ENCODE data around the gene ACTN3. TPM values are rescaled to one million over a fixed set of nuclear protein-coding genes. Genes with fewer than 3 reads are reported as not detected.
A peak's percentile ranks its signal among the peaks of the same experiment; 100 is the strongest.

Gene ACTN3
- total RNA-seq (2013), result 0.02 TPM
- not detected for polyA plus RNA-seq
- not detected in 2 replicates for polyA minus RNA-seq
- 0 to 0.75 (median 0.16) reads per million in 11 experiments for total RNA-seq

DNA sequence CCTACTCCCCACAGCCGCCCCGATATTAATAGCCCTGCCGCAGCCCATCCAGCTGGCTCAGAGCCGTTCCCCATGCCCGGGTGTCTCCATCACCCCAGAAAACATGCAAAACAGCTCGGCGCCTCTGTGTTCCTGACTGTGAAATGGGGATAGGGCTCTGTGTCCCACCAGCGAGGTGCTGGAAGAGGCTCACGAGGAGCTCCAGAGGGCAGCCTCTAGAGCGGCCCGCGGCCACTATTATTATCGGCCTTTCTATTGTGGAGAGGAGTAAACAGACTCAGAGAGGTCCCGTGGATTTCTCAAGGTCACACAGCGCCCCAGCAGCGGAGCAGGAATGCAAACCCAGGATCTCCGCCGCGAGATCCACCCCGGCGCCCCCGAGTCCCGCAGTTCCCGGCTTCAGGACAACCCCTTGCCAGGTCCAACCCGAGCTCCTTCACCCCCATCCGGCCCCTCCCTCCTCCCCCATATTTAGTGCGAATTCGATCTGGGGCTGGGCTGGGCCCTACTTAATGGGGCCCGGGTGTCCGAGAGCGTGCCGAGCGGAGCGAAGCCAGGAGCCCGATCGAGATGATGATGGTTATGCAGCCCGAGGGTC, at the start of gene ACTN3:
ACTN3 (plus strand) TSS at position 536 of the 598 bp plus-strand sequence; CDS start at position 571, 35 bp downstream.
- no peak for TF ChIP-seq CTCF (IDR thresholded peaks at IDR 0.05)
- H3K9me3 Mint-ChIP-seq, result peaks cover 0 to 2% (median 0%) of the 10 kb centered on the region in 7 donors
- DNase-seq, result no peak
- peak within 1 kb of the TSS; percentile 96 for H2AFZ ChIP-seq (ENCODE audit: insufficient read depth, low read depth, low read length, poor library complexity, severe bottlenecking)
- H3K4me1 Mint-ChIP-seq, result peaks cover 37% of the 10 kb centered on the region
- peak within 1 kb of the TSS; percentile 96 for H3K4me2 ChIP-seq (replicated peaks; ENCODE audit: extremely low read depth, low read length, poor library complexity, severe bottlenecking)
- 12% methylated on average over 32 of the region's 37 CpGs for WGBS (ENCODE audit: insufficient coverage)
- H4K20me1 ChIP-seq (ENCODE audit: insufficient read depth, low read length), result no peaks in the 10 kb centered on the region
- intact Hi-C loops (cut with micrococcal nuclease), result no loop called here
- H3K27me3 ChIP-seq (ENCODE audit: control insufficient read depth in 2 of 2, insufficient read depth in 2 of 2, low read length in 2 of 2), result peaks cover 0 to 18% of the 10 kb centered on the region in 2 donors
- peak within 1 kb of the TSS; percentile 71 to 92 (median 89) for H3K4me3 ChIP-seq (replicated peaks in 1 of 3; ENCODE audit: low read depth in 2 of 3, low read length in 3 of 3)
- H3K36me3 ChIP-seq (replicated peaks in 1 of 2; ENCODE audit: control insufficient read depth in 1 of 2, insufficient read depth in 2 of 2, low read length in 2 of 2), result peaks cover 12 to 15% of the 10 kb centered on the region in 2 donors
- H3K4me1 ChIP-seq (ENCODE audit: control insufficient read depth in 1 of 2, insufficient read depth in 2 of 2, low read length in 2 of 2), result peaks cover 35 to 45% of the 10 kb centered on the region in 2 donors
- H3K4me3 Mint-ChIP-seq, result peak within 1 kb of the TSS; percentile 81 to 85
- peak within 1 kb of the TSS in 1 of 2 donors; percentile 80 for H3K27ac ChIP-seq (ENCODE audit: low read depth in 1 of 2, low read length in 2 of 2)
- peaks cover 16 to 31% (median 23%) of the 10 kb centered on the region in 3 donors for H3K27me3 Mint-ChIP-seq (ENCODE audit: low read depth in 3 of 3)
- peaks cover 11% of the 10 kb centered on the region for H3K79me2 ChIP-seq (ENCODE audit: insufficient read depth, low read length)
- H3K36me3 Mint-ChIP-seq, result peaks cover 20% of the 10 kb centered on the region in 2 donors
- H3K9me3 ChIP-seq (replicated peaks in 1 of 2; ENCODE audit: control insufficient read depth in 1 of 2, insufficient read depth in 1 of 2, low read length in 2 of 2), result no peaks in the 10 kb centered on the region
- H3K9ac ChIP-seq (ENCODE audit: insufficient read depth, low read length, poor library complexity, severe bottlenecking), result peak within 1 kb of the TSS; percentile 94
- peak within 1 kb of the TSS in 6 of 7 donors; percentile 12 to 65 (median 49) for H3K27ac Mint-ChIP-seq

GRCh38 chr11:66497206-66497605, 49.5 kb upstream of the ACTN3 start:
- Mint-ChIP-seq H3K36me3 (peaks cover 51 to 79% of the 10 kb centered on the region in 2 donors), H3K9me3 (no peaks in the 10 kb centered on the region), H3K27ac (no peak overlapping the region), H3K4me1 (no peaks in the 10 kb centered on the region), H3K4me3 (no peak overlapping the region), H3K27me3 (ENCODE audit: low read depth in 3 of 3) (peaks cover 0 to 5% (median 0%) of the 10 kb centered on the region in 3 donors)
- H3K27me3 ChIP-seq (ENCODE audit: control insufficient read depth in 2 of 2, insufficient read depth in 2 of 2, low read length in 2 of 2), result no peaks in the 10 kb centered on the region
- H3K9me3 ChIP-seq (replicated peaks in 1 of 2; ENCODE audit: control insufficient read depth in 1 of 2, insufficient read depth in 1 of 2, low read length in 2 of 2), result no peaks in the 10 kb centered on the region
- no peak for DNase-seq
- 96% methylated on average over 13 of the region's 16 CpGs for WGBS (ENCODE audit: insufficient coverage)
- H3K4me2 ChIP-seq (replicated peaks; ENCODE audit: extremely low read depth, low read length, poor library complexity, severe bottlenecking), result no peak overlapping the region
- no peaks in the 10 kb centered on the region for H3K4me1 ChIP-seq (ENCODE audit: control insufficient read depth in 1 of 2, insufficient read depth in 2 of 2, low read length in 2 of 2)
- TF ChIP-seq CTCF (IDR thresholded peaks at IDR 0.05), result no peak
- H3K4me3 ChIP-seq (replicated peaks in 1 of 3; ENCODE audit: low read depth in 2 of 3, low read length in 3 of 3), result no peak overlapping the region
- no peak overlapping the region for H2AFZ ChIP-seq (ENCODE audit: insufficient read depth, low read depth, low read length, poor library complexity, severe bottlenecking)
- H3K27ac ChIP-seq (ENCODE audit: low read depth in 1 of 2, low read length in 2 of 2), result no peak overlapping the region
- H4K20me1 ChIP-seq (ENCODE audit: insufficient read depth, low read length), result no peaks in the 10 kb centered on the region
- intact Hi-C loops (cut with micrococcal nuclease), result no loop called here
- H3K36me3 ChIP-seq (replicated peaks in 1 of 2; ENCODE audit: control insufficient read depth in 1 of 2, insufficient read depth in 2 of 2, low read length in 2 of 2), result peaks cover 55 to 78% of the 10 kb centered on the region in 2 donors
- H3K9ac ChIP-seq (ENCODE audit: insufficient read depth, low read length, poor library complexity, severe bottlenecking), result no peak overlapping the region
- H3K79me2 ChIP-seq (ENCODE audit: insufficient read depth, low read length), result no peaks in the 10 kb centered on the region
